ENCODE data around the gene H2BK1.
A peak's percentile ranks its signal among the peaks of the same experiment; 100 is the strongest.

The H2BK1 gene

GRCh38 chr7:151179946-151180345 lies 30.3 kb downstream of the H2BK1 start:
- no peak for DNase-seq

DNA sequence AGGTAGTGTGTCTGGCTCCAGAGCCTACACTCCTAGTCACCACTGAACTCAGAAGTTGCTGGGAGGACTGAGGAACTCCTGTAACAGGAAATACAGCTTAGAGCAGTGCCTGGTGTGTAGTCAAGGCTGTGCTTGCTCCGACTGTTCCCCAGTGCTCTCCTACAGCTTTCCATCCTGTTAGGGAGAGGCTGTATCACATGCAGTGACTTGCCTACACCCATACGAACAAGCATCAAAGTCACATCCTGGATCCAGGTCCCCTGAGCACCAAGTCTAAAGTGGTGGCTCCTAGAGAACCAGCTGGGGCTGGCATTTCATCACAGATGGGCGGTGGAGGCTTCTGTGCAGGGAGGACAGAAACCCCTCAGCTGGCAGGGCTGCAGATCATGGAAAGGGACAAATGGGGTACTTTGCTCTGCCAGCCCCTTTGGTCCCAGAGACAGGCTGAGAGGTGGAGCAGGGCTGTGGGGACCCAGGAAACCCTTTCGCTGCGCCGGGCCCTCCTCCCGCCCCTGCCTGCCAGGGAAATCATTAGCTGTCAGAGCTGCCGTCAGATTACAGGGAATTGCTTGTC lies 30.9 kb downstream of the H2BK1 start:
- no peak for DNase-seq

DNA sequence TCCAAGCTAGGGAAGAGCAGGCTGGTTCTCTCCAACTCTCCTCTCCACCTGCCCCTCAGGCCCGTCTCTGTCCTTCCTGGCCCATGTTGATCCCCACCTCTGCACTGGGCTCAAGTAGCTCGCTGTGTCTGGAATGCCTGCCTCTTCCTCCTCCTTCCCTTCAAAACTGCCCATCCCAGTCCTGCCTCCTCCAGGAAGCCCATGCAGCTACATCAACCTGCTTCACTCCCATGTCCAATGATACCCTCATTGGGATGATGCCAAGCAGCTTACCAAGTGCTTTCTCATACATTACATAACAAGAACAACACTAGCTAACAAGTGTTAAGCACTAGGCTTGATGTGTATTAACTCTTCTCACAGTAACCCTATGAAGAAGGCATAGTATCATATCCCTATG lies 31.5 kb downstream of the H2BK1 start:
- DNase-seq = no peak

DNA sequence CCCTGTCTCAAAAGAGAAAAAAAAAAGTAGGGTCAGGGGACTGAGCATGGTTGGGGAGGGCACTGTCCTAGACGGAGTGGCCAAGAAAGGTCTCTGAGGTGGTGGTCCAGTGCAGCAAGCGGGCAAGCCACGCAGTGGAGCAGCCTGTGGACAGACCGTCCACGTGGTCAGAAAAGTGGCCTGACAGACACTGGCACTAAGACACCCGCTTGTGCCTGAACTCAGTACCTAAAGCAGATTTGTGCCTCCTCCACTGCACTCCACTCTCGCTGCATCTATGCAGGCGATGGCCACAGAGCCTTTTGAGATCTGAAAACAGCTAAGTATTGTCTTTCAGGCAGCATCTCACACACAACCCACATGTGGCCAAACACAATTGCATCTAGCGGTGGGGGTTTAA lies 32.1 kb downstream of the H2BK1 start:
- no peak for DNase-seq

- no peak for DNase-seq
Measured at GRCh38 chr7:151177310-151177709, 33.0 kb downstream of the H2BK1 start.

GRCh38 chr7:151176401-151176800 lies 33.9 kb downstream of the H2BK1 start:
- no peak for DNase-seq

- no peak for DNase-seq
Measured at GRCh38 chr7:151175793-151176311, 34.4 kb downstream of the H2BK1 start.

DNA sequence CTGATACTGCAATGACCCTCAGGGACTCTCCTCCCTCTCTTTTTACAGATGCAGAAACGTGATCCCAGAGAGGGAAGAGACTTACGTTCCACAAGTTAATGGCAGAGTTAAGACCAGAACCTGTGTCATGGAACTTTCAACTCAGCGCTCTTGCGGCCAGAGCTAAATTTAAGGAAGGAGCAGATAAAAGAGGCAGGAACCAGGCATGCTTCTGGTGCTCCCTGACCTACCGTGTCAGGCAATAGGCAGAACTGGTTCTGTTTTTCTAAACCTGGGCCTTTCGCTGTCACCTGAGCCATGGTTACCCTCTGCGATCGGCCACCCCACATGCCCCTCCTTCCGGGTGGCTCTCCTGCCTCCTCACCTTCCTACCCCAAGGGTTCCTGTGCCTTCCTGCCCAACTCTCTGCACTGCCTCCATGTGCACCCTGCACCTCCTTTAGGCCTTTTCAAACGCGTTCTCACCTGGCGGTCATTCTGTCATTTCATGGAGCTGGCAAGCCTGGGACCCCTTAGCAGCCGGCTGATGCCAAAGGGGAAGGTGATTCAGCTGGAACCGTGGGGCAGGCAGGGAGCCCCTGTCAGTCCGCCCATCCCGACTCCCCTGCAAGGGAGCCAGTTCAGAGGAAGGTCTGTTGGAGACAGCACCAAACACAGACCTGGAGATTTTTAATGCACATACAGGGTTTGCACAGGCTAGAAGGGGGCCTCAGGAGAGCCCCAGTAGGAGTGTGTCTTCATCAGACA lies 35.1 kb downstream of the H2BK1 start:
- no peak for DNase-seq

DNA sequence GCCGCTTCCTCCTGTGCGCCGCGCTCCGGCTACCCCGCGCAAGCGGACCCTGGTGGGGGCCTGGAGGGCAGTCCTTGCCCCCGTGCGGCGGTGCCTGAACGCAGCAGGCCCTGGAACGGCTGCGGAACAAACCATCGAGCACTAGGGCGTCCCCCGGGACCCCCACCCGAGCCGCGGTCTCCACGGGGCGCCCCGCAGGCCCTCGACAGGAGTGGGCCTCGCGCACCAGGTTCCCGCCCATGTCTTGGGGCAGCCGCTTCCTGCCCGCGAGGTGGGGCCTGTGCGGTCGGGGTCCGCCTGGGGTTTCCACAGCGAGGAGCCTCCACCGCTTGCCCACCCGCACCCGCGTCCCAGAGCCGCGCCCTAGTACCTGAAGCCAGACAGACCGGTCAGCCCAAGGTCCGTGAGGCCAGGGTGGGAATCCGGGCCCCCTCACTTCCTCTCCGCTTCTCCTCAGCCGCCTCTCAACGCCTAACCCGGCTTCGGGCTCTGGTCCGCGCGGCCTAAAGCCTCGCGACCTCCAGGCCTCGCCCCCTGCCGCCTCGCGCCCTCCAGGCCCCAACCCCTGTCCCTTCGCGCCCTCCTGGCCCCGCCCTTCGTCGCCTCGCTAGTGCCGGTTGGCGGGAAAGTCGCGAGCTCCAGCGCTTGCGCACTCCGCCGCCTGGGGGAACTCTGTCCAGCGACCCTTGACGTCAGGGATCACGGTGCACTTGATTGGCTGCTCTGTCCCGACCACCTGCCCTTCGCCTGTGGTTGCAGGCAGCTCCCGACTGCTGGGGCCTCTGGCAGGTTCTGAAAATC lies 35.8 kb downstream of the H2BK1 start:
- peak in 7 of 51 donors; percentile 9 to 44 (median 22) for DNase-seq

GRCh38 chr7:151173386-151174245 lies 36.7 kb downstream of the H2BK1 start:
- DNase-seq = no peak

DNA sequence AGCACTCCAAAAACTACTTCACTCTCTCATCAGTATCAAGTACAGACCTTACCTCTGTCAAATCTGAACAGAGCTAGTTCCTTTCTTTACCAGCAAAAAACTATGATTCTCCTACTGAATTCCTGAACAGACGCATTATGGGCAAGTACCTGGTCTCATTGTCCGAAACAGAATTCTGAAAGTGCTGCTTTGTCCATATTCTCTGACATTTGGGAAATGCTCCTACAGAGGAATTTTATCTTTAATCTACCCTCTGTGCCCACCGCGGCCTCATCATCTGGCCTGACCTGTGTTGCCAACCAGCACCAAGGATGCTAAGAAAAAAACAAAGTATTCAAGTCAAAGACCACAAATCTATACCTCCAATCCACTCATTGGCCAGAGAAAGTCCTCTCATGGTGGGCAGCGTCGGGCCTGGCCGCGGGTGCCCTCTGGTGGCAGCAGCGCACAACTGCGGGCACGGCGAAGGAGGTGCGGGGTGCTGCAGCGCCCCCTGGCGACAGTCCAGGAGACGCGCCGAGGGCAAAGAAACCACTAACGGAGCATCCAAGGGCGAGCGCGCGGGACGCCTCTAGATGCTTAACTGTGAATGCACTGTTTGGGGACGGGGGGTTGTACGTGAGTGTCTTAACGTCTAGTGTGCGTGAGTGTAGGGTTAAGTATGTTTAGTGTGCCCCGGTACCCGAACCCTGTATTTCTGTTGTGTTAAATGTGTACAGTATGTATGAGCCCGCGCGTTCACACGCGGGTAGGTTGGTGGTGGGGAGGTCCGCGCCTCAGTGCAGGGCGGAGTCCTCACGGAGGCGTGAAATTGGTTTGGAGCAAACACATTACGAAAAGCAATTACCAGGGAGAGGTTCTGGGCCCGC lies 37.8 kb downstream of the H2BK1 start:
- peak in 50 of 51 donors; percentile 6 to 88 (median 62) for DNase-seq

DNA sequence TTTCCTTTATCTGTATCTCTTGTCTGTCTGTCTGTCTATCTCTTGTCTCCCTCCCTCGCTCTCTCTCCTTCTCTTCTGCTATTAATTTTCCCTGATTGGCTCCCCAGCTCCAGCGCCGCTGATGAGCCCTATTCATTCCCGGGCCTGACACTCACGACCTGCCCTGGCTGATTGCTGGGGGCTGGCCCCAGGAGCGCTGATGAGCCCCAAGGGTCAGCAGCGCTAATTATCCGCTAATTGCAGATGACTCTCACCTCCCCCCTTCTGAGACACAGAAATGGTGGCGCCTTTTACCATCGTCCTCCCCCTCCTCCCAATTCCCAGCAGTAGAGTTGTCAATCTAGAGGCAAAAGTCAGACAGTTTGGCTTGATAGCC lies 41.5 kb downstream of the H2BK1 start:
- no peak for DNase-seq

- peak in 8 of 51 donors; percentile 4 to 52 (median 20) for DNase-seq
Measured at GRCh38 chr7:151168003-151168786, 42.1 kb downstream of the H2BK1 start.

DNA sequence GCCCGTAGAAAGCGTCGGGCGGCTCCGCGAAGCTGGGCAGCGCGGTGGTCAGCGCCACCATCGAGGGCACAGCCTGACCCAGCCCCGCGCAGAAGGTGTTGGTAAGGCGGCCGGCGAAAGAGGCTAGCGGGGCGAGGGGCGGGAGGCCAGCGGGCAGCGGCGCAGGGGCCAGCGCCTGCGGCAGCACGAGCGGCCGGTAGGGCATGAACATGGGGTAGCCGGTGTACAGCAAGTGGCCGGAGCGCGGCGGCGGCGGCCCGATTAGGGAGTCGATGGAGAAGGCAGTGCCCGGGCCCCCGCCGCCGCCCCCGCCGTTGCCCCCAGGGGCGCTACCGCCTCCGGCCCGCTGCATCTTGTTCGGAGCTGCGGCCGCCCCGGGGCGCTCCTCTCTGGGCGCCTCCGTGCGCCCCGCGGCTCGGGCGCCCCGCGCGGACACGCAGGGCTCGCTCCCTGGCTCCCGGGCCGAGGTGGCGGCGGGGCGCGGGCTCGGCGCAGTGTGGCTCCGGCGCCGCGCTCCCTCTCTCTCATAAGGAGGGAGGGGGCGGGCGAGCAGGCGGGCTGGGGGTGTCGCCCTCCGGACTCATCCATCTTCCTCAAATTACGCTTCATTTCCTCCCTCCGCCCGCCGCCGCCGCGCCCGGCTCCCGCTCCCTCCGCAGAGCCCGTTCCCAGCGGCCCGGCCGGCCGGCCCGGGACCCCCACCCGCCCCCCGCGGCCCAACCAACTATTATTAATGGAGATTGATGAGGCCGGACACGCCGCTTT lies 42.9 kb downstream of the H2BK1 start, which contains the start of gene GBX1:
Gene GBX1 (minus strand): TSS at position 498 of the 765 bp plus-strand sequence. CDS start 146 bp downstream, at position 352.
- DNase-seq = peak in 2 of 51 donors; percentile 22 to 30

GRCh38 chr7:151166629-151167196 lies 43.6 kb downstream of the H2BK1 start:
- no peak for DNase-seq

- DNase-seq = no peak
Measured at GRCh38 chr7:151161757-151162156, 48.5 kb downstream of the H2BK1 start.
